ENCODE data around the gene COA5. TPM values are rescaled to one million over a fixed set of nuclear protein-coding genes. Genes with fewer than 3 reads are reported as not detected.

Gene COA5
- total RNA-seq, 2 experiments from 2014 or later = 33.6 to 40.0 TPM

DNA sequence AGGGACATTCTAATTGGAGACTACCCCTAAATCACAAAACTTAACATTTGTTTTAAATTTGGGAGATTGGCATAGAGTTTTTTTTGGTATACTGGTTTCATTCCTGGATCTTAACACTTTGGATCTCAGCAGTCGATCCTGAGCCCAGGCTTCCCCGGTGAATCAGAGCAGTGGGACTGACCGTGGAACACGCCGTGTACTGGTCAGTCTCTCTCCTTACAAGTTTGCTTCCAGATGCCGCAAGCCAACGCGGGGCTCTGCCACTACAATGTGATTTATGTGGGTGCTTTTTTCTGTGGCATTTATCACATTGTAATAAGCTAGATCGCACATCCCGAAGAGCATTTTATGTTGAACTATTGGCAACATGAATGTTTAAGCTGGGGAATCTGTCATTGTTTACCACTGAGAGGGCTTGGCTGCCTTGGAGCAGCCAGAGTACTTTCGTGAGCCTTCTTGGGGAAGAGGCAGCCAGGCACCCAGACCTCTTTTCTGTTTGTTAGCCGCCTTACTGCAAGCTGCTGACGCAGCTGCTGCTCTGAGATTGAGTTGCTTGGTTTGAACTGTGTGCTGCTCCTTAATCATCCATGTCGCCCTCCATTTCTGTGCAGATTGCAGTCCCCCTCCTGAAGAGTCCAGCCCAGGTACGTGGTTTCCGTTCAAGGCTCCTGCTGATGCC, 49.3 kb downstream of the COA5 start:
- no peak for TF ChIP-seq EZH2phosphoT487 (IDR thresholded peaks at IDR 0.05; ENCODE audit: borderline replicate concordance, low read depth, low read length)
- TF ChIP-seq, protein P1, sequence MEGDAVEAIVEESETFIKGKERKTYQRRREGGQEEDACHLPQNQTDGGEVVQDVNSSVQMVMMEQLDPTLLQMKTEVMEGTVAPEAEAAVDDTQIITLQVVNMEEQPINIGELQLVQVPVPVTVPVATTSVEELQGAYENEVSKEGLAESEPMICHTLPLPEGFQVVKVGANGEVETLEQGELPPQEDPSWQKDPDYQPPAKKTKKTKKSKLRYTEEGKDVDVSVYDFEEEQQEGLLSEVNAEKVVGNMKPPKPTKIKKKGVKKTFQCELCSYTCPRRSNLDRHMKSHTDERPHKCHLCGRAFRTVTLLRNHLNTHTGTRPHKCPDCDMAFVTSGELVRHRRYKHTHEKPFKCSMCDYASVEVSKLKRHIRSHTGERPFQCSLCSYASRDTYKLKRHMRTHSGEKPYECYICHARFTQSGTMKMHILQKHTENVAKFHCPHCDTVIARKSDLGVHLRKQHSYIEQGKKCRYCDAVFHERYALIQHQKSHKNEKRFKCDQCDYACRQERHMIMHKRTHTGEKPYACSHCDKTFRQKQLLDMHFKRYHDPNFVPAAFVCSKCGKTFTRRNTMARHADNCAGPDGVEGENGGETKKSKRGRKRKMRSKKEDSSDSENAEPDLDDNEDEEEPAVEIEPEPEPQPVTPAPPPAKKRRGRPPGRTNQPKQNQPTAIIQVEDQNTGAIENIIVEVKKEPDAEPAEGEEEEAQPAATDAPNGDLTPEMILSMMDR (conservative IDR thresholded peaks at IDR 0.05; ENCODE audit: low read length) = no peak
- ChIA-PET POLR2A (interaction anchor here (0.9 to 1.6 kb wide), 4 partner anchors 10 to 101 kb away, joined by 3 to 8 read pairs (median 5); no protein-coding TSS in a partner anchor), CTCF (ENCODE audit: unreplicated experiment) (no interaction called here)
- Histone ChIP-seq H3K79me2 (ENCODE audit: insufficient read depth, low read depth, low read length) (no peaks in the 10 kb centered on the region), H3K9me2 (ENCODE audit: insufficient read depth, low read length) (no peaks in the 10 kb centered on the region), H3K4me2 (ENCODE audit: low read length) (peak overlapping the region; percentile 55), H2AFZ (ENCODE audit: low read length) (peak overlapping the region; percentile 68; the same call in 1 of the 2 replicates), H3K27ac (ENCODE audit: low read depth, low read length, poor library complexity, severe bottlenecking) (peak overlapping the region; percentile 64), H3K36me3 (ENCODE audit: insufficient read depth, low read length) (peaks cover 16% of the 10 kb centered on the region; the same call in 1 of the 2 replicates), H3K4me1 (ENCODE audit: insufficient read depth, low read length, poor library complexity, severe bottlenecking) (peaks cover 88% of the 10 kb centered on the region), H3K9me3 (ENCODE audit: low read length) (no peaks in the 10 kb centered on the region), H4K20me1 (ENCODE audit: insufficient read depth, low read length) (no peaks in the 10 kb centered on the region), H3K4me3 (ENCODE audit: low read depth, low read length, poor library complexity, severe bottlenecking) (no peak overlapping the region)
- no peak for DNase-seq (ENCODE audit: low spot score)
- intact Hi-C loops (cut with micrococcal nuclease; ENCODE audit: unreplicated experiment) = no loop called here
- BruUV-seq (replicated peaks) = no TSS peak

DNA sequence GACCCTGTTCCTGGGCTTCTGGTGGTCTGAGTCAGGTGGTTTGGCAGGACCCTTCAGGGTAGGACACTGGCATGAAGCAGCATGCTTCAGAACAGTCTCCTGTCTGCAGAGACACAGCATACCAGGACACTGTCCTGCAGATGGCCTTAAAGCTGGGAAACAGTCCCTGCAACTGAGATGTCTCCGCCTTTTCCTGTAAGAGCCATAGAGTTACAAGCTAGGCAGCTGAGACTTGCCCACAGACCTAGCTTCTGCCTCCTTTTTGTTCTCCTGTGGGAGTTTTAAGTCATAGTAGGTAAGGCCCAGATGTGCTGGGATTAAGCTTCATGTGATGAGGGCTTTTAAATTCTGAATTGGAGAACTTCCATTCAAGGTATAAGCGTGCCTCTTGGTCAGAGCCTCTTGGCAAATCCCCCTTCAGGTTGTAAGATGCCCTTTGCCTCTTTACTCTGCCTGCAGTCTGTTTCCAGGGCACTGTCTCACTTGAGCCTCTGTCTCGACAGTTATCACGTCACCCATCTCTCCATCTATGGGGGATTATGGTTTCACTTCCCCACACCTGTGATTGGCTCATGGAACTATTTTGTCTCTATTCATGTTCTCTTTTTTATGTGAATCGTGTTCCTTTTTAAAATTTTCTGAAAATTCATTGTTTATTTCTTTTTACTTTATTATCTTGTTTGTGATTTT, 51.8 kb downstream of the COA5 start:
- Histone ChIP-seq H2AFZ (ENCODE audit: low read length) (peak overlapping the region; percentile 33; the same call in 1 of the 2 replicates), H3K36me3 (ENCODE audit: insufficient read depth, low read length) (peaks cover 28% of the 10 kb centered on the region; the same call in 1 of the 2 replicates), H3K9me3 (ENCODE audit: low read length) (no peaks in the 10 kb centered on the region), H3K9me2 (ENCODE audit: insufficient read depth, low read length) (no peaks in the 10 kb centered on the region), H3K27ac (ENCODE audit: low read depth, low read length, poor library complexity, severe bottlenecking) (peak overlapping the region; percentile 80), H3K4me3 (ENCODE audit: low read depth, low read length, poor library complexity, severe bottlenecking) (peak overlapping the region; percentile 1), H3K79me2 (ENCODE audit: insufficient read depth, low read depth, low read length) (no peaks in the 10 kb centered on the region), H3K4me2 (ENCODE audit: low read length) (peak overlapping the region; percentile 68), H4K20me1 (ENCODE audit: insufficient read depth, low read length) (no peaks in the 10 kb centered on the region), H3K4me1 (ENCODE audit: insufficient read depth, low read length, poor library complexity, severe bottlenecking) (peaks cover 89% of the 10 kb centered on the region)
- intact Hi-C loops (cut with micrococcal nuclease; ENCODE audit: unreplicated experiment) = no loop called here
- no peak for TF ChIP-seq EZH2phosphoT487 (IDR thresholded peaks at IDR 0.05; ENCODE audit: borderline replicate concordance, low read depth, low read length)
- TF ChIP-seq, protein P1 (conservative IDR thresholded peaks at IDR 0.05; ENCODE audit: low read length) = no peak
- BruUV-seq (replicated peaks) = no TSS peak
- CTCF ChIA-PET (ENCODE audit: unreplicated experiment) = interaction anchor here (0.5 kb wide), 1 partner anchor 202 kb away, joined by 3 read pairs; no protein-coding TSS in a partner anchor
- DNase-seq (ENCODE audit: low spot score) = peak; percentile 88
- POLR2A ChIA-PET = interaction anchor here (1.0 to 1.8 kb wide), 3 partner anchors 9 to 100 kb away, joined by 3 to 6 read pairs (median 5); no protein-coding TSS in a partner anchor
